Liver (tissue), 9 donors: ENCODE data around the gene RAI1. TPM values are rescaled to one million over a fixed set of nuclear protein-coding genes. Genes with fewer than 3 reads are reported as not detected.

ENCODE experiments used
- DNase-seq: peaks from one replicate; pipeline ENCODE4 v3.0.0-alpha.2; 2017; ENCODE audit warnings: low spot score
- H3K27ac ChIP-seq, 2 donors: one replicate each; pipeline ENCODE4 v1.7.0; 2013; ENCODE audit warnings: inconsistent platforms in 2 of 2, low read length in 2 of 2, control low read depth in 1 of 2, low read depth in 1 of 2, mild to moderate bottlenecking in 1 of 2
- H3K27me3 ChIP-seq, 4 donors: one replicate each; pipeline versions ENCODE4 v1.6.1 to v1.7.0; 2013; ENCODE audit warnings: low read length in 3 of 4, inconsistent platforms in 1 of 4, mild to moderate bottlenecking in 1 of 4, moderate library complexity in 1 of 4; ENCODE audit not compliant: control insufficient read depth in 4 of 4, insufficient read depth in 4 of 4
- H3K36me3 ChIP-seq, 4 donors: one replicate each; pipeline versions ENCODE4 v1.6.1 to v1.7.0; 2013; ENCODE audit warnings: low read length in 3 of 4, mild to moderate bottlenecking in 3 of 4, low read depth in 1 of 4, moderate library complexity in 1 of 4; ENCODE audit not compliant: control insufficient read depth in 4 of 4, insufficient read depth in 3 of 4
- H3K4me1 ChIP-seq, 4 donors: one replicate each; pipeline versions ENCODE4 v1.6.1 to v1.7.0; 2013; ENCODE audit warnings: low read length in 3 of 4, mild to moderate bottlenecking in 3 of 4, moderate library complexity in 1 of 4; ENCODE audit not compliant: control insufficient read depth in 4 of 4, insufficient read depth in 4 of 4
- H3K4me3 ChIP-seq, 3 donors: one replicate each; pipeline versions ENCODE4 v1.6.1 to v1.7.0; 2013; ENCODE audit warnings: low read length in 3 of 3, control low read depth in 1 of 3, low read depth in 1 of 3, mild to moderate bottlenecking in 1 of 3
- H3K9ac ChIP-seq, 2 donors: one replicate each; pipeline ENCODE4 v1.7.0; 2013; ENCODE audit warnings: low read length in 2 of 2, mild to moderate bottlenecking in 2 of 2, moderate library complexity in 2 of 2, control low read depth in 1 of 2, low read depth in 1 of 2
- H3K9me3 ChIP-seq, 4 donors: one replicate each; pipeline versions ENCODE4 v1.6.1 to v1.7.0; 2013; ENCODE audit warnings: low read length in 3 of 4; ENCODE audit not compliant: control insufficient read depth in 4 of 4
- ATF3 ChIP-seq: IDR thresholded peaks from 2 replicates; pipeline ENCODE4 v1.6.1; 2016; ENCODE audit warnings: antibody characterized with exemption
- CTCF ChIP-seq: fragments of 150-350 bp; IDR thresholded peaks from 2 replicates; pipeline ENCODE4 v1.5.1; 2017; ENCODE audit warnings: improper control_type of control experiment, low read depth, low read length; ENCODE audit not compliant: missing input control
- EGR1 ChIP-seq, 2 donors: IDR thresholded peaks; 2 replicates each; pipeline ENCODE4 v1.6.1; 2016 to 2018; ENCODE audit warnings: antibody characterized with exemption in 2 of 2, low read depth in 2 of 2
- FOXA1 ChIP-seq: IDR thresholded peaks from 2 replicates; pipeline ENCODE4 v1.6.1; 2016; ENCODE audit warnings: antibody characterized with exemption
- FOXA2 ChIP-seq: IDR thresholded peaks from 2 replicates; pipeline ENCODE4 v1.6.1; 2016; ENCODE audit warnings: antibody characterized with exemption
- GABPA ChIP-seq, 2 donors: IDR thresholded peaks in 1 of 2; conservative IDR thresholded peaks in 1 of 2; 2 replicates each; pipeline ENCODE4 v1.6.1; 2016; ENCODE audit warnings: antibody characterized with exemption in 2 of 2, mild to moderate bottlenecking in 1 of 2, moderate library complexity in 1 of 2
- HNF4A ChIP-seq, 2 donors: conservative IDR thresholded peaks; 2 replicates each; pipeline ENCODE4 v1.6.1; 2016; ENCODE audit warnings: antibody characterized with exemption in 2 of 2, mild to moderate bottlenecking in 2 of 2
- HNF4G ChIP-seq: IDR thresholded peaks from 2 replicates; pipeline ENCODE4 v1.6.1; 2016; ENCODE audit warnings: antibody characterized with exemption
- JUND ChIP-seq, 2 donors: IDR thresholded peaks; 2 replicates each; pipeline ENCODE4 v1.6.1; 2016; ENCODE audit warnings: antibody characterized with exemption in 2 of 2
- NR2F2 ChIP-seq: IDR thresholded peaks from 2 replicates; pipeline ENCODE4 v1.6.1; 2016; ENCODE audit warnings: antibody characterized with exemption
- RAD21 ChIP-seq, 2 donors: IDR thresholded peaks; 2 replicates each; pipeline ENCODE4 v1.6.1; 2016; ENCODE audit warnings: antibody characterized with exemption in 2 of 2, mild to moderate bottlenecking in 2 of 2
- RXRA ChIP-seq, 2 donors: IDR thresholded peaks; 2 replicates each; pipeline ENCODE4 v1.6.1; 2017 to 2018; ENCODE audit warnings: antibody characterized with exemption in 2 of 2, mild to moderate bottlenecking in 1 of 2
- SP1 ChIP-seq: IDR thresholded peaks from 2 replicates; pipeline ENCODE4 v1.6.1; 2018; ENCODE audit warnings: antibody characterized with exemption, mild to moderate bottlenecking
- TAF1 ChIP-seq: conservative IDR thresholded peaks from 2 replicates; pipeline ENCODE4 v1.6.1; 2016; ENCODE audit warnings: antibody characterized with exemption, mild to moderate bottlenecking
- YY1 ChIP-seq: IDR thresholded peaks from 2 replicates; pipeline ENCODE4 v1.6.1; 2016; ENCODE audit warnings: antibody characterized with exemption, mild to moderate bottlenecking
- ZBTB33 ChIP-seq: IDR thresholded peaks from 2 replicates; pipeline ENCODE4 v1.6.1; 2016; ENCODE audit warnings: antibody characterized with exemption
- WGBS: extraction: QIAGEN DNeasy Blood & Tissue Kit; methylation state at CpG from one replicate; pipeline ENCODE4 v1.1.7; 2013; 5-methylcytosine and 5-hydroxymethylcytosine counted together
- polyA plus RNA-seq, 2 donors: library from polyadenylated mRNA; stranded (reverse) in 1 of 2; unstranded in 1 of 2; fragments of 200-250 nt in 1 of 2; fragments of >200 nt in 1 of 2; fragmentation: Nextera tagmentation in 1 of 2; extraction: Ambion mirVana in 1 of 2; gene quantifications; one replicate each; pipeline versions ENCODE4 v1.2.1 to v1.2.3, GENCODE V29; 2013 to 2015
- total RNA-seq, 2 donors: library from RNA; depleted of rRNA; stranded (reverse); fragments of >200 nt; gene quantifications; one replicate each; pipeline ENCODE4 v1.2.3, GENCODE V29; 2014
- TF ChIP-seq, protein P1 (sequence below): IDR thresholded peaks from 2 replicates; pipeline ENCODE4 v1.6.1; 2016; ENCODE audit warnings: antibody characterized with exemption, mild to moderate bottlenecking
- TF ChIP-seq, protein P2 (sequence below): IDR thresholded peaks from 2 replicates; pipeline ENCODE4 v1.6.1; 2016; ENCODE audit warnings: antibody characterized with exemption
- donor health status: healthy.
- donor health status: healthy.
- donor health status: healthy.
- donor health status: healthy.
- donor health status: healthy.

The RAI1 gene
- total and polyA plus RNA-seq, 4 donors = 0.57 to 7.6 (median 5.3) TPM

- TF ChIP-seq ATF3 = no peak
These were observed 114.9 kb downstream of the RAI1 start (continued) for GRCh38 chr17:17795946-17796786.

- DNase-seq = no peak
- no peaks in the 10 kb centered on the region for H3K9me3 ChIP-seq
- H3K4me3 ChIP-seq = no peak overlapping the region
- TF ChIP-seq RAD21 (IDR thresholded peaks at IDR 0.05) (no peak), TAF1 (no peak), HNF4A (conservative IDR thresholded peaks at IDR 0.05) (no peak), SP1 (no peak), EGR1 (IDR thresholded peaks at IDR 0.05; ENCODE audit: low read depth in 2 of 2) (no peak), JUND (IDR thresholded peaks at IDR 0.05) (no peak), CTCF (no peak), FOXA2 (no peak), HNF4G (no peak), GABPA (IDR thresholded peaks at IDR 0.05 in 1 of 2, conservative IDR thresholded peaks at IDR 0.05 in 1 of 2) (no peak), RXRA (IDR thresholded peaks at IDR 0.05) (no peak), NR2F2 (no peak), YY1 (no peak), ZBTB33 (no peak), FOXA1 (no peak), ATF3 (no peak)
- TF ChIP-seq, protein P1, sequence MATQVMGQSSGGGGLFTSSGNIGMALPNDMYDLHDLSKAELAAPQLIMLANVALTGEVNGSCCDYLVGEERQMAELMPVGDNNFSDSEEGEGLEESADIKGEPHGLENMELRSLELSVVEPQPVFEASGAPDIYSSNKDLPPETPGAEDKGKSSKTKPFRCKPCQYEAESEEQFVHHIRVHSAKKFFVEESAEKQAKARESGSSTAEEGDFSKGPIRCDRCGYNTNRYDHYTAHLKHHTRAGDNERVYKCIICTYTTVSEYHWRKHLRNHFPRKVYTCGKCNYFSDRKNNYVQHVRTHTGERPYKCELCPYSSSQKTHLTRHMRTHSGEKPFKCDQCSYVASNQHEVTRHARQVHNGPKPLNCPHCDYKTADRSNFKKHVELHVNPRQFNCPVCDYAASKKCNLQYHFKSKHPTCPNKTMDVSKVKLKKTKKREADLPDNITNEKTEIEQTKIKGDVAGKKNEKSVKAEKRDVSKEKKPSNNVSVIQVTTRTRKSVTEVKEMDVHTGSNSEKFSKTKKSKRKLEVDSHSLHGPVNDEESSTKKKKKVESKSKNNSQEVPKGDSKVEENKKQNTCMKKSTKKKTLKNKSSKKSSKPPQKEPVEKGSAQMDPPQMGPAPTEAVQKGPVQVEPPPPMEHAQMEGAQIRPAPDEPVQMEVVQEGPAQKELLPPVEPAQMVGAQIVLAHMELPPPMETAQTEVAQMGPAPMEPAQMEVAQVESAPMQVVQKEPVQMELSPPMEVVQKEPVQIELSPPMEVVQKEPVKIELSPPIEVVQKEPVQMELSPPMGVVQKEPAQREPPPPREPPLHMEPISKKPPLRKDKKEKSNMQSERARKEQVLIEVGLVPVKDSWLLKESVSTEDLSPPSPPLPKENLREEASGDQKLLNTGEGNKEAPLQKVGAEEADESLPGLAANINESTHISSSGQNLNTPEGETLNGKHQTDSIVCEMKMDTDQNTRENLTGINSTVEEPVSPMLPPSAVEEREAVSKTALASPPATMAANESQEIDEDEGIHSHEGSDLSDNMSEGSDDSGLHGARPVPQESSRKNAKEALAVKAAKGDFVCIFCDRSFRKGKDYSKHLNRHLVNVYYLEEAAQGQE = no peak
- TF ChIP-seq, protein P2, sequence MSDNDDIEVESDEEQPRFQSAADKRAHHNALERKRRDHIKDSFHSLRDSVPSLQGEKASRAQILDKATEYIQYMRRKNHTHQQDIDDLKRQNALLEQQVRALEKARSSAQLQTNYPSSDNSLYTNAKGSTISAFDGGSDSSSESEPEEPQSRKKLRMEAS = no peak
- no peaks in the 10 kb centered on the region for H3K27me3 ChIP-seq
- H3K27ac ChIP-seq = no peak overlapping the region
- WGBS = 96% methylated on average over 13 of the region's 13 CpGs
- H3K36me3 ChIP-seq = peaks cover 0 to 25% (median 4%) of the 10 kb centered on the region in 4 donors
- H3K4me1 ChIP-seq = no peaks in the 10 kb centered on the region
- H3K9ac ChIP-seq = no peak overlapping the region
These were observed 115.5 kb downstream of the RAI1 start for GRCh38 chr17:17796787-17797061.
